Endothelial cell of umbilical vein (primary cell): ENCODE results near the gene CHID1. TPM values are rescaled to one million over a fixed set of nuclear protein-coding genes. Genes with fewer than 3 reads are reported as not detected.
A peak's percentile ranks its signal among the peaks of the same experiment; 100 is the strongest.

Source experiments
- BruUV-seq: library from RNA; stranded (reverse); fragments of 400-500 nt; replicated peaks from 2 replicates; lab custom pipeline; 2021; lab: Mats Ljungman, UMichigan
- CTCF ChIA-PET: fragments of 300-600, 350-600 bp; sonication (Branson Sonifier 250); formaldehyde crosslinking; loops from one replicate; lab custom pipeline; 2021; ENCODE audit warnings: antibody characterized with exemption, inconsistent platforms; lab: Charles Lee
- POLR2A ChIA-PET: fragments of 300-600, 350-600 bp; sonication (Branson Sonifier 250); formaldehyde crosslinking; loops from one replicate; lab custom pipeline; 2021; ENCODE audit warnings: antibody characterized with exemption, inconsistent platforms; lab: Charles Lee
- DNase-seq: peaks from one replicate; pipeline ENCODE4 v3.0.0-alpha.2; 2011; ENCODE audit warnings: low read depth, low spot score
- FAIRE-seq: peaks from 2 replicates; lab custom pipeline; 2011; peaks lifted over from hg19 to GRCh38; lab: Jason Lieb, UNC
- H2AFZ ChIP-seq: 2 replicates; pipeline ENCODE4 v1.6.0; 2012; ENCODE audit warnings: low read depth, low read length, control low read depth, inconsistent platforms
- H3K27ac ChIP-seq: 2 replicates; pipeline ENCODE4 v1.5.1; 2011; ENCODE audit warnings: low read depth, mild to moderate bottlenecking, control low read depth, low read length, moderate library complexity; ENCODE audit not compliant: insufficient read depth
- H3K27me3 ChIP-seq, 2 experiments: 2 replicates each; pipeline versions ENCODE4 v1.6.0 to v1.6.1; 2011; ENCODE audit warnings: low read length in 2 of 2, mixed read lengths in 1 of 2; ENCODE audit not compliant: control insufficient read depth in 2 of 2, insufficient read depth in 2 of 2
- H3K36me3 ChIP-seq, 2 experiments: 2 replicates in 1 of 2; 3 replicates in 1 of 2; pipeline ENCODE4 v1.5.1; 2011; ENCODE audit warnings: low read length in 2 of 2, mild to moderate bottlenecking in 1 of 2, moderate library complexity in 1 of 2; ENCODE audit not compliant: control insufficient read depth in 2 of 2, insufficient read depth in 2 of 2; ENCODE audit errors: extremely low read depth in 1 of 2
- H3K4me1 ChIP-seq: 3 replicates; pipeline ENCODE4 v1.5.1; 2011; ENCODE audit warnings: mild to moderate bottlenecking, low read length; ENCODE audit not compliant: control insufficient read depth, insufficient read depth; ENCODE audit errors: extremely low read depth
- H3K4me2 ChIP-seq: 2 replicates; pipeline ENCODE4 v1.6.1; 2011; ENCODE audit warnings: low read length, control low read depth, mixed read lengths; ENCODE audit not compliant: insufficient read depth
- H3K4me3 ChIP-seq, 3 experiments: fragments of 200-600 bp in 1 of 3; sonication (generic), shearing (Covaris generic) in 1 of 3; replicated peaks in 1 of 3; 2 replicates each; pipeline ENCODE4 v1.5.1; 2011 to 2016; ENCODE audit warnings: control low read depth in 3 of 3, low read length in 3 of 3, mild to moderate bottlenecking in 2 of 3, inconsistent platforms in 1 of 3, low read depth in 1 of 3, moderate library complexity in 1 of 3; ENCODE audit not compliant: insufficient read depth in 1 of 3
- H3K79me2 ChIP-seq: 2 replicates; pipeline ENCODE4 v1.6.0; 2012; ENCODE audit warnings: low read length, inconsistent platforms; ENCODE audit not compliant: control insufficient read depth, insufficient read depth
- H3K9ac ChIP-seq: replicated peaks from 2 replicates; pipeline ENCODE3; 2011; ENCODE audit warnings: low read length, control low read depth; ENCODE audit not compliant: insufficient read depth; ENCODE audit errors: extremely low read depth
- H3K9me1 ChIP-seq: replicated peaks from 3 replicates; pipeline ENCODE4 v1.6.0; 2011; ENCODE audit warnings: mild to moderate bottlenecking, low read length; ENCODE audit not compliant: control insufficient read depth, insufficient read depth; ENCODE audit errors: extremely low read depth
- H3K9me3 ChIP-seq: replicated peaks from 2 replicates; pipeline ENCODE4 v1.5.1; 2012; ENCODE audit warnings: low read length, inconsistent platforms; ENCODE audit not compliant: control insufficient read depth, insufficient read depth
- H4K20me1 ChIP-seq: replicated peaks from 2 replicates; pipeline ENCODE3; 2011; ENCODE audit warnings: mild to moderate bottlenecking, low read length; ENCODE audit not compliant: control insufficient read depth, insufficient read depth; ENCODE audit errors: extremely low read depth
- CTCF ChIP-seq, 2 donors: IDR thresholded peaks; 1 replicate in 1 of 2; 2 replicates in 1 of 2; pipeline ENCODE4 v1.5.1; 2011; ENCODE audit warnings: low read length in 2 of 2, mild to moderate bottlenecking in 2 of 2, moderate library complexity in 2 of 2, control low read depth in 1 of 2, inconsistent platforms in 1 of 2, low read depth in 1 of 2; ENCODE audit not compliant: insufficient read depth in 1 of 2; ENCODE audit errors: extremely low read depth in 1 of 2
- EZH2 ChIP-seq: IDR thresholded peaks from 2 replicates; pipeline ENCODE4 v1.6.1; 2012; ENCODE audit warnings: borderline replicate concordance, low read depth, mild to moderate bottlenecking, moderate library complexity, low read length, inconsistent platforms; ENCODE audit not compliant: severe bottlenecking
- FOS ChIP-seq: IDR thresholded peaks from 2 replicates; pipeline ENCODE4 v1.6.1; 2011; ENCODE audit warnings: mild to moderate bottlenecking, low read length, moderate library complexity, borderline replicate concordance; ENCODE audit not compliant: insufficient read depth
- GATA2 ChIP-seq: IDR thresholded peaks from 2 replicates; pipeline ENCODE4 v1.7.0; 2011; ENCODE audit warnings: low read depth, mild to moderate bottlenecking, moderate library complexity, mixed read lengths, low read length; ENCODE audit not compliant: insufficient read length, insufficient read depth
- JUN ChIP-seq: IDR thresholded peaks from 2 replicates; pipeline ENCODE4 v1.6.1; 2011; ENCODE audit warnings: borderline replicate concordance, low read depth; ENCODE audit not compliant: insufficient read length, insufficient read depth
- MYC ChIP-seq: IDR thresholded peaks from one replicate; pipeline ENCODE4 v1.6.1; 2011; ENCODE audit warnings: mild to moderate bottlenecking, low read depth, low read length
- POLR2A ChIP-seq: IDR thresholded peaks from 2 replicates; pipeline ENCODE4 v1.6.1; 2012; ENCODE audit warnings: low read depth, mild to moderate bottlenecking, control low read depth, low read length
- POLR2AphosphoS5 ChIP-seq: IDR thresholded peaks from 2 replicates; pipeline ENCODE4 v1.6.1; 2012; ENCODE audit warnings: low read depth, mild to moderate bottlenecking, control low read depth, low read length, moderate library complexity; ENCODE audit not compliant: insufficient read depth
- dilution Hi-C: fragments of 300-500 bp; cut with MboI; formaldehyde crosslinking; loops from one replicate; pipeline ENCODE4 v1.15.0; 2019; ENCODE audit warnings: low sequenced_read_pairs; ENCODE audit not compliant: extremely low pct_ligation_motif_present
- intact Hi-C: fragments of 100-400 bp; cut with micrococcal nuclease; formaldehyde crosslinking; loops from one replicate; pipeline ENCODE4 v1.10.0; 2022
- polyA plus RNA-seq, 4 experiments: library from polyadenylated mRNA; depleted of rRNA in 3 of 4; stranded (reverse) in 3 of 4; unstranded in 1 of 4; fragments of >200 nt; gene quantifications; 2 replicates each; pipeline versions ENCODE4 v1.2.1 to v1.2.3, GENCODE V29; 2011 to 2012; ENCODE audit warnings: missing spikeins in 1 of 4
- total RNA-seq: library from RNA; stranded (reverse); gene quantifications from 2 replicates; pipeline ENCODE4 v1.2.3, GENCODE V29; 2021
- TF ChIP-seq, protein P1 (sequence below): IDR thresholded peaks from 2 replicates; pipeline ENCODE4 v1.6.1; 2011; ENCODE audit not compliant: insufficient read depth, insufficient read length

CHID1 gene
- total and polyA plus RNA-seq, 2 donors (not counting 3 experiments of a cell fraction or from before 2014, with no cell fraction given), result 89.8 to 107 TPM

- H3K9ac ChIP-seq, result no peak overlapping the region
- POLR2A ChIA-PET, result no interaction called here
- H3K4me1 ChIP-seq, result no peaks in the 10 kb centered on the region
- no peaks in the 10 kb centered on the region for H3K27me3 ChIP-seq
- DNase-seq (no peak), FAIRE-seq (no peak)
- intact Hi-C loops, result no loop called here
- H3K4me2 ChIP-seq, result no peak overlapping the region
- no peak overlapping the region for H3K27ac ChIP-seq
- no peaks in the 10 kb centered on the region for H3K9me1 ChIP-seq
- TF ChIP-seq, protein P1, sequence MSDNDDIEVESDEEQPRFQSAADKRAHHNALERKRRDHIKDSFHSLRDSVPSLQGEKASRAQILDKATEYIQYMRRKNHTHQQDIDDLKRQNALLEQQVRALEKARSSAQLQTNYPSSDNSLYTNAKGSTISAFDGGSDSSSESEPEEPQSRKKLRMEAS, result no peak
- TF ChIP-seq POLR2A, result no peak
- no peak for TF ChIP-seq JUN
- no peak for TF ChIP-seq CTCF (IDR thresholded peaks at IDR 0.05; ENCODE audit: extremely low read depth in 1 of 2, insufficient read depth in 1 of 2, low read depth in 1 of 2, low read length in 2 of 2)
- no peak for TF ChIP-seq EZH2
- TF ChIP-seq POLR2AphosphoS5, result no peak
- TF ChIP-seq MYC, result no peak
- TF ChIP-seq GATA2, result no peak
- no peak for TF ChIP-seq FOS
- H3K9me3 ChIP-seq, result no peaks in the 10 kb centered on the region
- dilution Hi-C loops, result no loop called here
- H3K4me3 ChIP-seq, result no peak overlapping the region
- BruUV-seq, result TSS peak; percentile 21
- H3K36me3 ChIP-seq, result peaks cover 0 to 11% of the 10 kb centered on the region in 2 experiments
- no peak overlapping the region for H2AFZ ChIP-seq
- no peaks in the 10 kb centered on the region for H3K79me2 ChIP-seq
- H4K20me1 ChIP-seq, result no peaks in the 10 kb centered on the region
- CTCF ChIA-PET, result interaction anchor here (1.0 to 1.9 kb wide), 2 partner anchors 18 kb away, joined by 3 to 4 read pairs; no protein-coding TSS in a partner anchor
Measured at GRCh38 chr11:866481-866880, 44.1 kb downstream of the CHID1 start.
